Measurements from ENCODE around the gene CEP57. TPM values are rescaled to one million over a fixed set of nuclear protein-coding genes. Genes with fewer than 3 reads are reported as not detected.

The CEP57 gene
- total and polyA plus RNA-seq, 2 of the 13 experiments (the other 11 are each of a cell fraction or from before 2014, with no cell fraction given) = 34.3 to 59.4 TPM

DNA sequence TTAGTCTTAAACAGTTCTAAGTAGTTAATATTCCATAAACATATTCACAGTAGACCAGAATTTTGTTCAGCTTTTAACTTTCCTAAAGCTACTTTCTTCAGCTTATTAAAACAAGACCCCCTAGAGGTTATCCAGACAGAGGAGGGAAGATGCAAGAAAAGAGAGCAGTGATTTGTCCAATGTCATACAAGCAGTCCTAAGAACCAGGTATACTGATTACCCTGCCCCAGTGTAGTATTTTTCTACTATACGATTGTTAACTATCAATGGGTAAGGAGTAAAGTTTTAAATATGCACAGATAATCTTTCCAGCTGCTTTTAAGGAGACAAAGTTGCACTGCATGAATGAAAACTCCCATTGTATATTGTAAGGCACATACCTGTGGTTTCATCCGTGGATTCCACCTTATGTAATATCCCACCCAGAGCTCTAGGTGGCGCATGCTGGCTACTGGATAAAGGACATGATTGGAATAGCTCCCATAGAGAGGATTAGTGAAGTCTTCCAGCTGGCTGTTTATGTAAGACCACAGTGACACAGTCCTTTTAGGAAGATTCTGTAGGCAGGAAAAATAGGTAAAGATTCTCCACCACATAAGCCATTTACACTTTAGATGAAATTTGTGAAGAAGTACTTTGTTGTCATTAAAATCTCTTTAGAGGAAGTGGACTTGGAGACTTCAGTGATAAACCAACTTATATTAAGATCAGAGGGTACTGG is 45.6 kb downstream of the CEP57 start (continued):
- TF ChIP-seq, protein P1, sequence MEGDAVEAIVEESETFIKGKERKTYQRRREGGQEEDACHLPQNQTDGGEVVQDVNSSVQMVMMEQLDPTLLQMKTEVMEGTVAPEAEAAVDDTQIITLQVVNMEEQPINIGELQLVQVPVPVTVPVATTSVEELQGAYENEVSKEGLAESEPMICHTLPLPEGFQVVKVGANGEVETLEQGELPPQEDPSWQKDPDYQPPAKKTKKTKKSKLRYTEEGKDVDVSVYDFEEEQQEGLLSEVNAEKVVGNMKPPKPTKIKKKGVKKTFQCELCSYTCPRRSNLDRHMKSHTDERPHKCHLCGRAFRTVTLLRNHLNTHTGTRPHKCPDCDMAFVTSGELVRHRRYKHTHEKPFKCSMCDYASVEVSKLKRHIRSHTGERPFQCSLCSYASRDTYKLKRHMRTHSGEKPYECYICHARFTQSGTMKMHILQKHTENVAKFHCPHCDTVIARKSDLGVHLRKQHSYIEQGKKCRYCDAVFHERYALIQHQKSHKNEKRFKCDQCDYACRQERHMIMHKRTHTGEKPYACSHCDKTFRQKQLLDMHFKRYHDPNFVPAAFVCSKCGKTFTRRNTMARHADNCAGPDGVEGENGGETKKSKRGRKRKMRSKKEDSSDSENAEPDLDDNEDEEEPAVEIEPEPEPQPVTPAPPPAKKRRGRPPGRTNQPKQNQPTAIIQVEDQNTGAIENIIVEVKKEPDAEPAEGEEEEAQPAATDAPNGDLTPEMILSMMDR (CRISPR knock-in tag; IDR thresholded peaks at IDR 0.05) = peak; percentile 88
- TF ChIP-seq TARDBP (CRISPR knock-in tag; IDR thresholded peaks at IDR 0.05) (no peak), ZFP36L2 (CRISPR knock-in tag; IDR thresholded peaks at IDR 0.05) (no peak), RBM22 (optimal IDR thresholded peaks at IDR 0.05; ENCODE audit: low read length) (peak; percentile 50), ZNF569 (CRISPR knock-in tag; IDR thresholded peaks at IDR 0.05; ENCODE audit: borderline replicate concordance) (no peak), CBFB (CRISPR knock-in tag; IDR thresholded peaks at IDR 0.05) (no peak), MIXL1 (CRISPR knock-in tag; IDR thresholded peaks at IDR 0.05) (peak; percentile 66; the same call in 1 of the 2 replicates), TCF7L2 (IDR thresholded peaks at IDR 0.05; ENCODE audit: low read depth, low read length) (no peak), RXRB (CRISPR knock-in tag; IDR thresholded peaks at IDR 0.05; ENCODE audit: borderline replicate concordance) (no peak), ZNF557 (CRISPR knock-in tag; IDR thresholded peaks at IDR 0.05) (no peak), ZNF263 (CRISPR knock-in tag; IDR thresholded peaks at IDR 0.05) (no peak), EP300 (IDR thresholded peaks at IDR 0.05; ENCODE audit: low read depth in 2 of 2, low read length in 2 of 2) (peak in 1 of 2 experiments; percentile 5; a peak in 1 of 4 replicates), EP300 (CRISPR knock-in tag; IDR thresholded peaks at IDR 0.05; ENCODE audit: borderline replicate concordance) (no peak), TCF12 (IDR thresholded peaks at IDR 0.05) (no peak), TCF12 (CRISPR knock-in tag; IDR thresholded peaks at IDR 0.05) (no peak), ZNF546 (CRISPR knock-in tag; conservative IDR thresholded peaks at IDR 0.05) (no peak), CREM (IDR thresholded peaks at IDR 0.05) (0 out of 2 replicates have a peak, but pooled peaks have one; percentile 23), CREM (CRISPR knock-in tag; IDR thresholded peaks at IDR 0.05) (no peak), SOX5 (CRISPR knock-in tag; IDR thresholded peaks at IDR 0.05; ENCODE audit: borderline replicate concordance) (no peak)
- TF ChIP-seq, protein P2, sequence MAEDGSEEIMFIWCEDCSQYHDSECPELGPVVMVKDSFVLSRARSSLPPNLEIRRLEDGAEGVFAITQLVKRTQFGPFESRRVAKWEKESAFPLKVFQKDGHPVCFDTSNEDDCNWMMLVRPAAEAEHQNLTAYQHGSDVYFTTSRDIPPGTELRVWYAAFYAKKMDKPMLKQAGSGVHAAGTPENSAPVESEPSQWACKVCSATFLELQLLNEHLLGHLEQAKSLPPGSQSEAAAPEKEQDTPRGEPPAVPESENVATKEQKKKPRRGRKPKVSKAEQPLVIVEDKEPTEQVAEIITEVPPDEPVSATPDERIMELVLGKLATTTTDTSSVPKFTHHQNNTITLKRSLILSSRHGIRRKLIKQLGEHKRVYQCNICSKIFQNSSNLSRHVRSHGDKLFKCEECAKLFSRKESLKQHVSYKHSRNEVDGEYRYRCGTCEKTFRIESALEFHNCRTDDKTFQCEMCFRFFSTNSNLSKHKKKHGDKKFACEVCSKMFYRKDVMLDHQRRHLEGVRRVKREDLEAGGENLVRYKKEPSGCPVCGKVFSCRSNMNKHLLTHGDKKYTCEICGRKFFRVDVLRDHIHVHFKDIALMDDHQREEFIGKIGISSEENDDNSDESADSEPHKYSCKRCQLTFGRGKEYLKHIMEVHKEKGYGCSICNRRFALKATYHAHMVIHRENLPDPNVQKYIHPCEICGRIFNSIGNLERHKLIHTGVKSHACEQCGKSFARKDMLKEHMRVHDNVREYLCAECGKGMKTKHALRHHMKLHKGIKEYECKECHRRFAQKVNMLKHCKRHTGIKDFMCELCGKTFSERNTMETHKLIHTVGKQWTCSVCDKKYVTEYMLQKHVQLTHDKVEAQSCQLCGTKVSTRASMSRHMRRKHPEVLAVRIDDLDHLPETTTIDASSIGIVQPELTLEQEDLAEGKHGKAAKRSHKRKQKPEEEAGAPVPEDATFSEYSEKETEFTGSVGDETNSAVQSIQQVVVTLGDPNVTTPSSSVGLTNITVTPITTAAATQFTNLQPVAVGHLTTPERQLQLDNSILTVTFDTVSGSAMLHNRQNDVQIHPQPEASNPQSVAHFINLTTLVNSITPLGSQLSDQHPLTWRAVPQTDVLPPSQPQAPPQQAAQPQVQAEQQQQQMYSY (CRISPR knock-in tag; IDR thresholded peaks at IDR 0.05) = no peak
- TF ChIP-seq, protein P3, sequence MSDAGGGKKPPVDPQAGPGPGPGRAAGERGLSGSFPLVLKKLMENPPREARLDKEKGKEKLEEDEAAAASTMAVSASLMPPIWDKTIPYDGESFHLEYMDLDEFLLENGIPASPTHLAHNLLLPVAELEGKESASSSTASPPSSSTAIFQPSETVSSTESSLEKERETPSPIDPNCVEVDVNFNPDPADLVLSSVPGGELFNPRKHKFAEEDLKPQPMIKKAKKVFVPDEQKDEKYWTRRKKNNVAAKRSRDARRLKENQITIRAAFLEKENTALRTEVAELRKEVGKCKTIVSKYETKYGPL (CRISPR knock-in tag; IDR thresholded peaks at IDR 0.05) = 0 out of 2 replicates have a peak, but pooled peaks have one; percentile 57
- TF ChIP-seq, protein P4, sequence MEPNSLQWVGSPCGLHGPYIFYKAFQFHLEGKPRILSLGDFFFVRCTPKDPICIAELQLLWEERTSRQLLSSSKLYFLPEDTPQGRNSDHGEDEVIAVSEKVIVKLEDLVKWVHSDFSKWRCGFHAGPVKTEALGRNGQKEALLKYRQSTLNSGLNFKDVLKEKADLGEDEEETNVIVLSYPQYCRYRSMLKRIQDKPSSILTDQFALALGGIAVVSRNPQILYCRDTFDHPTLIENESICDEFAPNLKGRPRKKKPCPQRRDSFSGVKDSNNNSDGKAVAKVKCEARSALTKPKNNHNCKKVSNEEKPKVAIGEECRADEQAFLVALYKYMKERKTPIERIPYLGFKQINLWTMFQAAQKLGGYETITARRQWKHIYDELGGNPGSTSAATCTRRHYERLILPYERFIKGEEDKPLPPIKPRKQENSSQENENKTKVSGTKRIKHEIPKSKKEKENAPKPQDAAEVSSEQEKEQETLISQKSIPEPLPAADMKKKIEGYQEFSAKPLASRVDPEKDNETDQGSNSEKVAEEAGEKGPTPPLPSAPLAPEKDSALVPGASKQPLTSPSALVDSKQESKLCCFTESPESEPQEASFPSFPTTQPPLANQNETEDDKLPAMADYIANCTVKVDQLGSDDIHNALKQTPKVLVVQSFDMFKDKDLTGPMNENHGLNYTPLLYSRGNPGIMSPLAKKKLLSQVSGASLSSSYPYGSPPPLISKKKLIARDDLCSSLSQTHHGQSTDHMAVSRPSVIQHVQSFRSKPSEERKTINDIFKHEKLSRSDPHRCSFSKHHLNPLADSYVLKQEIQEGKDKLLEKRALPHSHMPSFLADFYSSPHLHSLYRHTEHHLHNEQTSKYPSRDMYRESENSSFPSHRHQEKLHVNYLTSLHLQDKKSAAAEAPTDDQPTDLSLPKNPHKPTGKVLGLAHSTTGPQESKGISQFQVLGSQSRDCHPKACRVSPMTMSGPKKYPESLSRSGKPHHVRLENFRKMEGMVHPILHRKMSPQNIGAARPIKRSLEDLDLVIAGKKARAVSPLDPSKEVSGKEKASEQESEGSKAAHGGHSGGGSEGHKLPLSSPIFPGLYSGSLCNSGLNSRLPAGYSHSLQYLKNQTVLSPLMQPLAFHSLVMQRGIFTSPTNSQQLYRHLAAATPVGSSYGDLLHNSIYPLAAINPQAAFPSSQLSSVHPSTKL (CRISPR knock-in tag; IDR thresholded peaks at IDR 0.05) = 0 out of 2 replicates have a peak, but pooled peaks have one; percentile 10
